Measurements from ENCODE around the gene ROCK1.

GRCh38 chr18:21069468-21069867 lies 42.1 kb downstream of the ROCK1 start:
- TF ChIP-seq, protein P1, sequence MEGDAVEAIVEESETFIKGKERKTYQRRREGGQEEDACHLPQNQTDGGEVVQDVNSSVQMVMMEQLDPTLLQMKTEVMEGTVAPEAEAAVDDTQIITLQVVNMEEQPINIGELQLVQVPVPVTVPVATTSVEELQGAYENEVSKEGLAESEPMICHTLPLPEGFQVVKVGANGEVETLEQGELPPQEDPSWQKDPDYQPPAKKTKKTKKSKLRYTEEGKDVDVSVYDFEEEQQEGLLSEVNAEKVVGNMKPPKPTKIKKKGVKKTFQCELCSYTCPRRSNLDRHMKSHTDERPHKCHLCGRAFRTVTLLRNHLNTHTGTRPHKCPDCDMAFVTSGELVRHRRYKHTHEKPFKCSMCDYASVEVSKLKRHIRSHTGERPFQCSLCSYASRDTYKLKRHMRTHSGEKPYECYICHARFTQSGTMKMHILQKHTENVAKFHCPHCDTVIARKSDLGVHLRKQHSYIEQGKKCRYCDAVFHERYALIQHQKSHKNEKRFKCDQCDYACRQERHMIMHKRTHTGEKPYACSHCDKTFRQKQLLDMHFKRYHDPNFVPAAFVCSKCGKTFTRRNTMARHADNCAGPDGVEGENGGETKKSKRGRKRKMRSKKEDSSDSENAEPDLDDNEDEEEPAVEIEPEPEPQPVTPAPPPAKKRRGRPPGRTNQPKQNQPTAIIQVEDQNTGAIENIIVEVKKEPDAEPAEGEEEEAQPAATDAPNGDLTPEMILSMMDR (conservative IDR thresholded peaks at IDR 0.05; ENCODE audit: low read length), result no peak
- TF ChIP-seq EZH2phosphoT487 (IDR thresholded peaks at IDR 0.05; ENCODE audit: borderline replicate concordance), result no peak

All from Loucy (cell line).